ENCODE data around the gene CERS5.

Gene CERS5

GRCh38 chr12:50123203-50123602 lies 44.0 kb downstream of the CERS5 start:
- no peak for DNase-seq

GRCh38 chr12:50121641-50122040 lies 45.5 kb downstream of the CERS5 start:
- DNase-seq = no peak

- DNase-seq = no peak
These were observed 46.2 kb downstream of the CERS5 start for GRCh38 chr12:50120953-50121352.

- no peak for DNase-seq
These were observed 46.6 kb downstream of the CERS5 start for GRCh38 chr12:50120521-50120920.

- no peak for DNase-seq
These were observed 47.8 kb downstream of the CERS5 start for GRCh38 chr12:50119387-50119786.

- no peak for DNase-seq
These were observed 50.0 kb downstream of the CERS5 start for GRCh38 chr12:50117057-50117622.

- peak; percentile 56 for DNase-seq
These were observed 54.5 kb downstream of the CERS5 start for GRCh38 chr12:50112456-50113218.

- peak; percentile 99 for DNase-seq
These were observed 55.3 kb downstream of the CERS5 start, which contains the start of gene COX14 for GRCh38 chr12:50111693-50112455. Gene COX14, plus strand, starts transcription at chr12:50112236. Its CDS starts 7,808 bp downstream, at chr12:50120044.

GRCh38 chr12:50111395-50111692 lies 55.8 kb downstream of the CERS5 start:
- no peak for DNase-seq

- DNase-seq = peak; percentile 97
These were observed 56.3 kb downstream of the CERS5 start for GRCh38 chr12:50110762-50111351.

GRCh38 chr12:50110127-50110761 lies 56.9 kb downstream of the CERS5 start:
- peak; percentile 90 for DNase-seq

GRCh38 chr12:50109319-50109718 lies 57.9 kb downstream of the CERS5 start:
- peak; percentile 13 for DNase-seq

- no peak for DNase-seq
These were observed 59.5 kb downstream of the CERS5 start for GRCh38 chr12:50107416-50108268.

- no peak for DNase-seq
These were observed 60.3 kb downstream of the CERS5 start for GRCh38 chr12:50106907-50107306.

- no peak for DNase-seq
These were observed 61.2 kb downstream of the CERS5 start for GRCh38 chr12:50105913-50106450.

- DNase-seq = no peak
These were observed 62.5 kb downstream of the CERS5 start for GRCh38 chr12:50104417-50105366.

GRCh38 chr12:50103767-50104321 lies 63.3 kb downstream of the CERS5 start, which contains the start of gene GPD1:
Gene GPD1, plus strand, starts transcription at chr12:50104008. Its CDS starts 43 bp downstream, at chr12:50104051.
- DNase-seq = peak; percentile 92

GRCh38 chr12:50103351-50103750 lies 63.8 kb downstream of the CERS5 start:
- DNase-seq = no peak

- no peak for DNase-seq
These were observed 64.4 kb downstream of the CERS5 start for GRCh38 chr12:50102646-50103309.

- DNase-seq = no peak
These were observed 65.0 kb downstream of the CERS5 start for GRCh38 chr12:50102131-50102531.
